ENCODE data around the gene CCDC88B.

Gene CCDC88B

GRCh38 chr11:64358907-64359711 is 19.1 kb downstream of the CCDC88B start, which contains the start of gene RPS6KA4:
RPS6KA4 (plus strand) TSS chr11:64359162; CDS start chr11:64359236, 74 bp downstream.
- no peak for DNase-seq (ENCODE audit: low read depth in 2 of 2, low spot score in 1 of 2)

GRCh38 chr11:64359712-64360445 is 19.9 kb downstream of the CCDC88B start:
- DNase-seq (ENCODE audit: low read depth in 2 of 2, low spot score in 1 of 2) = no peak

DNA sequence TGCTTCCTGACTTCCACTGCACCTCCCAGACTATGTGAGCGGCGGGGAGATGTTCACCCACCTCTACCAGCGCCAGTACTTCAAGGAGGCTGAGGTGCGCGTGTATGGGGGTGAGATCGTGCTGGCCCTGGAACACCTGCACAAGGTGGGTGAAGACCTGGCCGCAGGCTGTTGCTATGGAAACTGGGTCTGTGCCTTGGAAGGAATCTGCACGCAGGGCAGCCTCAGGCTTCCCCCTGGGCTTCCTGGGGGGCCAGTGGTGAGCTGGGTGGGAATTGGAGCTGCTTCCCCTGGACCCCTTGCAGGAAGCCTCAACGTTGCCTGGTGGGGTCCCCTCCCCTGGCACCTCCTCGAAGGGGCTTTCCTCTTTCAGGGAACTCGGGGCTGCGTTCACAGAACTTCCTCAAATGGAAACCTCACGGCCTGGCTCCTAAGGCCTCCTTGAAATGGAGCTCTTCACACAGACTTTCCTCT is 20.5 kb downstream of the CCDC88B start:
- DNase-seq (ENCODE audit: low read depth in 2 of 2, low spot score in 1 of 2) = no peak

GRCh38 chr11:64361659-64362058 is 21.7 kb downstream of the CCDC88B start:
- no peak for DNase-seq (ENCODE audit: low read depth in 2 of 2, low spot score in 1 of 2)

GRCh38 chr11:64362339-64362738 is 22.3 kb downstream of the CCDC88B start:
- no peak for DNase-seq (ENCODE audit: low read depth in 2 of 2, low spot score in 1 of 2)

DNA sequence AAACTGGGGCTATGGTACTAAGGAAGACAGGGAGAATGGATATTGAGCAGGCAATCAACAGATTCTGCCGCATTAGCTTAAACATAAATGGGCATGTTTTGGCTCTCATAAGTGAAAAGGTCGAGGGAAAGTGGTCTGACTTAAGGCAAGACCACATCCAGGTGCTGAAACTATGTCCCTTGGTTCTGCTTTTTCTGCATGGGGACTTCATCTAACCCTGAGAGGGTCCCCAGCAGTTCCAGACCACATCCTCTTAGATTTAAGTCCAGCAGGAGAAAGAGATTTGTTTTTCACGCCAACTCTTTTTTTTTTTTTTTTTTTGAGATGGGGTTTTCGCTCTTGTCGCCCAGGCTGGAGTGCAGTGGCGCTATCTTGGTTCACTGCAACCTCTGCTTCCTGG is 24.4 kb downstream of the CCDC88B start:
- no peak for DNase-seq (ENCODE audit: low read depth in 2 of 2, low spot score in 1 of 2)

GRCh38 chr11:64364911-64365310 is 24.9 kb downstream of the CCDC88B start:
- no peak for DNase-seq (ENCODE audit: low read depth in 2 of 2, low spot score in 1 of 2)

DNA sequence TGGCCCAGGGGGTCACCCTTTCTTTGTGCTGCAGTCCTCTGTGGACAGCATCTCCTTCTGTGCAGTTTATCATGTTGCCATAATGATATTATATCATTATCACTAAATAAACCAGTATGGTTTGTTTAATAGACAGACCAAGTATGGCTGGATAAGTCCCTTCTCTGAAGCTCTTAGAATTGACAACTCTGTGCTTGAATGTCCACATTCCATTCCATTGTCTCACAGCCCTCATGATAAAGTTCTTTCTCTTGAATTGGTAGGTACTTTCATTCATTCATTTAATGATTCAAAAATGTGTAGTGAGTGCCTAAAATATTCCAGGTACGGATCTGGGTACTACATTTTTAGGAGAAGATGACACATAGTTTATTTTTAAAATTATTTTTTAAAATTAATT is 26.7 kb downstream of the CCDC88B start:
- DNase-seq (ENCODE audit: low read depth in 2 of 2, low spot score in 1 of 2) = no peak

GRCh38 chr11:64367931-64368672 is 28.1 kb downstream of the CCDC88B start:
- DNase-seq (ENCODE audit: low read depth in 2 of 2, low spot score in 1 of 2) = no peak

DNA sequence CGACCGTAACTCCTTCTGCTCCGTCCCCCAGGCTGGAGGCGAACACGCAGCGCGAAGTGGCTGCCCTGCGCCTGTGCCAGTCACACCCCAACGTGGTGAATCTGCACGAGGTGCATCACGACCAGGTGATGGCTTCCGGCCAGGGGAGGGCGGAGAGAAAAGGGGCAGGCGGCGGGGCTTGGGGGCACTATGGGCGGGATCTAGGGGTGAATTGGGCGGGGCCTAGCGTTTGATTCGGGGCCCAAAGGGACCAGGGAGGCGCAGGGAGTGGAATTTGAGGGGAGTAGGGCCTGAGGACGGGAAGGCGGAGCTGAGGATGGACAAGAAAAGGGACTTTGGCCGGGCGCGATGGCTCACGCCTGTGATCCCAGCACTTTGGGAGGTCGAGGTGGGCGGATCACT is 28.7 kb downstream of the CCDC88B start:
- no peak for DNase-seq (ENCODE audit: low read depth in 2 of 2, low spot score in 1 of 2)

- DNase-seq (ENCODE audit: low read depth in 2 of 2, low spot score in 1 of 2) = no peak
Measured at GRCh38 chr11:64369440-64370421, 29.7 kb downstream of the CCDC88B start.

DNA sequence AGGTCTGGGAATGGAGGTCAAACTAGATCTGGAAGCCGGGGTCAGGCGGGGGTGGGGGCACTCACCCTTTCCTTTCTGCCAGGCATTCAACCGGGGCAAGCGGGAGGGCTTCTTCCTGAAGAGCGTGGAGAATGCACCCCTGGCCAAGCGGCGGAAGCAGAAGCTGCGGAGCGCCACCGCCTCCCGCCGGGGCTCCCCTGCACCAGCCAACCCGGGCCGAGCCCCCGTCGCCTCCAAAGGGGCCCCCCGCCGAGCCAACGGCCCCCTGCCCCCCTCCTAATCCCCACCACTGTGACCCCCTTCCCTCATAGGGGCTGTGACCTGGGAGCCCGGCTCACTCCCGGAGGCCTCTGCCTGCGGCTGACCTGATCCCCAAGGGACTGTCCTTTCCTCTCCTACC is 31.2 kb downstream of the CCDC88B start:
- no peak for DNase-seq (ENCODE audit: low read depth in 2 of 2, low spot score in 1 of 2)

DNA sequence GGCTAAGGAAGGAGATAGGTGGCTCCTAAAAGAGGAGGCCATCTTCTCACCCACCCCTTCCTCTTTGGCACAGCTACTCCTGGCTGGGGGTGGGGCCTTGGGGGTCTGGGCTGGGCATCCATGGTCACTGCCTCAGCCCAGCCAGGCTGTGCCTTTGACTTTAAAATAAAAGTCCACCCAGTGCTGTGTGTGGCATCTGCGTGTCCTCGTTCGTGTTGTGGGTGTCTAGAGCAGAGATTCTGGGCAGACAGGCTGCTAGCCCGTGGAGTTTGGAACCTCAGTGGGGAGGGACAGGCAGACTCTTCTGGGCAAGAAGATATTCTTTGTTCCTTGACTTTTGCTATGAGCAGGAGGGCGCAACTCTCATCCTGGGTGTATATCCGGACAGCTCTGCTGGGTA is 32.0 kb downstream of the CCDC88B start:
- no peak for DNase-seq (ENCODE audit: low read depth in 2 of 2, low spot score in 1 of 2)

DNA sequence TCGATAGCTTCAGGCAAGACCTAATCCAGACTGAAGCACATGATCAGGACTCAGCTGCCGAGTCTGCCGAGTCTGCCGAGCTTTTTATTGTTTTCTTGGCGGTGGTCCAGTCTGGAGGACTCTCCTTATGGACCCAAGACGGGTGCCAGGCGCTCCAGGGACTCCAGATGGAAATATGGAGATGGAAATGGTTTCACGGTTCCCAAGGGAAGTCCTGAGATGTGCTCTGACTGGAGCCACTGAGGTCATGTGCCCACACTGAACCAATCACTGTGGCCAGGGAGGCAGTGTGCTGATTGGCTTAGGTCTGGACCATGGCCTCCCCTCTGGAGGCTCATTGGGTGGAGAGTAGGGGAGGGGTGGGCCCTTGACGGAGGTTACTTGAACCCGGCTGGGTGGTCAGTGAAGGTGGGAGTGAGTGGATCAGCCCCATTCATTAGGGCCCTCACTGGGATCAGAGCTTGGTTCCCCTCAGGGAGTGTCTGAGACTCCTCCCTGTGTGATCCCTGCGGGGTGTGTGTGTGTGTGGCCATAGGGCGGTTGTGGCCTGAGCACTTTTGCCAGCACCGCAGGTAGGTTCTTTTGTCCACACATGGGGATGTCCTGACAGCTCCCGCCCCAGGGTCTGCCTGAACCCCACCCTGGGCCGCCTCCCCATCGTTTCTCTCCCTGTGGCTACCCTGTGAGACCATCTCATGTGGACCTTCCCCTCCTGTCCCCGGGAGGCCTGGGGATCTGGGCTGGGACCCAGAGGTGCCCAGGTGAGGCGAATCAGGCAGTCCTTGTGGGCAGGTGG is 33.0 kb downstream of the CCDC88B start:
- no peak for DNase-seq (ENCODE audit: low read depth in 2 of 2, low spot score in 1 of 2)

DNA sequence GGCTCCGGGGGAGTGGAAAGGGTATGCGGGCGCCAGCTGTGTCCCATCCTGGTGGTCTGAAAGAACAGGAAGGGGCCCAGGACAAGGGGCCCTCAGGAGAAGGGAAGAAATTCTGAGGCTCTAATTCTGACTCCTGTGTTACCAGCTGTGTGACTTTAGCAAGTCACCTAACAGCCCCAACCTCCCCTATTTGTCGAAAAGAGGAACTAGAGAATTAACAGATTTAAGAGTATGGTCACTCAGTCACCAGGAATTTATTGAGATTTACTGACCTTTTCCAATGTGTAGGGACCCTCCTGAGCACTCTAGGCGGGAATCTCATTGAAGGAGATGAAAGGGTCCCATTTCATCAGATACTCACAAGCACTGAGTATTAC is 33.6 kb downstream of the CCDC88B start:
- no peak for DNase-seq (ENCODE audit: low read depth in 2 of 2, low spot score in 1 of 2)

DNA sequence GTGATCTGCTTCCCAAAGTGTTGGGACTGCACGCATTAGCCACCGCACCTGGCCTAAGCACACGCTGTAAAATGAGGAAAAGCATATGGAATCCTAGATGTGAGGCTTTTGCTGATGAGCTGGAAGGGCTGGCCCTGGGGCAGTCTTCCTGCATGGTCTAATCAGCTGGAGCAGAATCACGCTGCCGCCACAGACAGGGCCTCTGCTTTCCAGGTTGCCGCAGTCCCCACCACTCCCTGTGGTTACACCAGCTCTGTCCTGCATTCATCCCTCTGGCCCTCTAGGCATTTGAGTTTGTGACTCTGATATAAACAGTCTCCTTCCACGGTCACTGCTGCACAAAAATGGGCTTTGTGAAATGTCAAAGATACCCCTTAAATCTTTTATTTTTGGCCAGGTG is 36.1 kb downstream of the CCDC88B start:
- no peak for DNase-seq (ENCODE audit: low read depth in 2 of 2, low spot score in 1 of 2)

- DNase-seq (ENCODE audit: low read depth in 2 of 2, low spot score in 1 of 2) = no peak
Measured at GRCh38 chr11:64378335-64378880, 38.4 kb downstream of the CCDC88B start.

DNA sequence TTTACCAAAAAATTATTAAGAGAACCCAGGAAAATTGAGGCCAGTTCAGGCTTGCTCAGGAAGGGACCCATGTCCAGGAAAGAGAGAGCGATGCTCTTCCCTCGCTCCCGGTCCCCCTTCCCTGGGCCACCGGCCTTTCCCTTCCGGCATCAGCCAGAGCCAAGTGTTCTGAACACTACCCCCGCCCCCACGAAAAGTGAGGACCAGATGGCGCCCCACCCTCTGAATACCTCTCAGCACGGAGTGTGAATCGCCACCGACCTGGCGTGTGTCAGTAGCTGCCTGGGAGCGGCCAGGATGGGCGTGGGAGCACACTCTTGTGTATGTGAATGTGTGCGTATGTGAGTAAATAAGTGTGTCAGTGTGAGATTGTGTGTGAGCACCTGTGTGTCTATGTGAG is 39.2 kb downstream of the CCDC88B start:
- DNase-seq (ENCODE audit: low read depth in 2 of 2, low spot score in 1 of 2) = no peak
